HG02798 (cell line): ENCODE results near the gene TUBE1.

Experiments used
- ATAC-seq: cut with Tn5 transposase; IDR thresholded peaks from one replicate; pipeline ENCODE4 v1.9.1; 2021; ENCODE audit warnings: mild to moderate bottlenecking; ENCODE audit not compliant: unreplicated experiment, poor library complexity

Gene TUBE1

GRCh38 chr6:112038268-112038667, 49.0 kb downstream of the TUBE1 start:
- no peak for ATAC-seq

GRCh38 chr6:112037783-112038216, 49.5 kb downstream of the TUBE1 start:
- no peak for ATAC-seq

GRCh38 chr6:112036088-112036637, 51.1 kb downstream of the TUBE1 start:
- no peak for ATAC-seq

GRCh38 chr6:112034616-112034995, 52.7 kb downstream of the TUBE1 start:
- ATAC-seq: no peak

DNA sequence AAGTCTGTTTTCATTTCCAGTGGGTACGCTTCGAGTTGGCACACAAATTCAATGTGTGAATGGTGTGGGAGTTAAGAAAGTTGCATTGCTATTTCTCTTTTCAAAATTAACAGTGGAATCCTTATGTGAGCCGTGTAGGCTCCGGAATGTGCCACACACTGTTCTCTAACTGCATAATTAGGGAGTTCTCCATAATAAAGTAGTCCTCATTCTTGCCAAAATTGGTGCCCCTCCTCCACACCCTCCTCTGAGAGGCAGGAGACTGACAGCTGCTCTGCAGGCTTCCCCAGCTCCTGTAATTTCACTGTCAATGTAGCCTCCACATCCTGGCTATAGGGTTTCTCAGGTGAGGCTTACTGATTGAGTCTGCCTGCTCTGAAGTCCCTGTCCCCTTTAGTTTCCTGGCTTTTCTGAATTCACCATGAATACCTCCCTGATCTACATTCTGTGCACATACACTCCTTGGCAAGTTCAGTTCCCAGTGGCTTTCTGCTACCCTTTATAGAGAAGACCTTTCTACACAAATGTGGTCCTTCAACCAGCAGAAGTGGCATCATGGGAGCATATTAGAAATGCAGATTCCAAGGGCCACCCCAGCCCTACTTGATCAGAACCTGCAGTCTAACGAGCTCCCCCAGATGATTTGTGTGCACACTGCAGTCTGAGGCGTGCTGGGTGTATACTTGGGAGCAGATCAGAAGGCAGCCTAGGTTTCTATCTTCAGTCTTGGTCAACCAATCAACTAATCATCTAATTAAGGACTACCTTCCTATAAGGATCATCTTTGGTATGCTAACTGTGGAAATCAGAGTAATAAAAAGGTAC, 53.3 kb downstream of the TUBE1 start:
- ATAC-seq: no peak

DNA sequence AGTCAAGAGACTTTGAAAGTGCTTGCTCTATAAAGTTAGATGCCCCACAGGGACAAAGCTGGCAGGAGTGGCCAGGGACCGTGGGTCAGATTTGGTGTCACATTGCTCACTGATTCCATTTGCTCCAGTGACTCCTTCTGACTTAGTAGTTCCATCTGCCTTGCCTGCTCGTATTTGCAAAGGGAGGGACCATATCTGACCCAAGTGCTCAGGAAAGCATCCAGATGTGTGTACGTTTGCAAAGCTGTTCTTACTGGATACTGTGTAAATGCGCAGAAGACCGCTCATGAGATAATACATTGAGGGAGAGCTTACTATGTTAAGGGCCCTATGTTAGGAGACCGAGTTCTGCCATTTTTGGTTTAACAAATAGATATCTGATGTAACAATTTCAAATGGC, 54.6 kb downstream of the TUBE1 start:
- ATAC-seq: no peak

DNA sequence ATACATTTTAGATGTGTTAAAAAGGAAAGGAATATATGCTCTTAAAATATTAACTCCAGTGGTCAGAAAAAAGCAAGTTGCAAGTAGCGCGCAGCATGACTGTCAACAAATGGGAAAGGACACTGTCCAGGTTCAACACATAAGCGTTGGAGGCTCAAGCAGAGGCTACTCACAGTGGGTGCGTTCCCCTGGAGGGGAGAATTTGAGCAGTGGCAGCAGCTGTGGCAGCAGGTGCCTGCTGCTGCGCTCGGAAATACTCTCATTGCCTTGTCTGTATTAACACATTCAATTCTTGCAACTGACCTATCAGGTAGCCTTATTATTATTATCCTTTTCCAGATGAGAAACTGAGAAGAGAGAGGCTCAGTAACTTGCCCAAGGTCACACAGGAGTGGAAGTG, 55.3 kb downstream of the TUBE1 start:
- ATAC-seq: no peak

DNA sequence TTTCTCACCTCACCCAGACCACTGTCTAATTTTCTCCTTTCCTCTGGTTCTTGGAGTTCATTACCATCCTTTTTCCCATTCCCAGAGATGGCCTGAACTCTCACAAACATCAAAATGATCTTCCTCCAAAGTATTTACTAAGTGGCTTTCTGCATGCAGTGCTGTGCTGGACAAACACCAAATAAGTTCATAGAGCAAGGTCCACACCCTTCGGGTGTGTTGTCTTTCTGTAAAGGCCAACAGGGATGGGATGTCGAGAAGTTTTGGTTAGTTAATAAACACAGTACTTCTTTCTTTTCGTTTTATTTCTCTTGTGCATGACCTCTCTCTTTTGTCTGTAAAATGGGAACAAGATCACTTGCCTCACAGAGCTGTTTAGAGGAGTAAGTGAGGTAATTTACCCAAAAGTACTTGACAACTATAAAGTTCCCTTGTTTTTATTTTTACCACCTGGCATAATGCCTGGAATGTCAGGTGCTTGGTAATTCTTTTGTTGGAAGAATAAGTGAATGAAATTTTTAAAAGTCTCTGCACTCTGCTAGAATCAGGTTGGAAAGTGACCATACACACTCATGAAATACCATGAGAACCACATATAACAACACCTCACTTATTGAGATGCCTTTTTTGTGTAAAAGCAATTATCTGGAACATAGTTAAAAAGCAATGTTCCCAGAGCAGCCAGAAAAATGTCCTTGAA, 56.2 kb downstream of the TUBE1 start:
- no peak for ATAC-seq

DNA sequence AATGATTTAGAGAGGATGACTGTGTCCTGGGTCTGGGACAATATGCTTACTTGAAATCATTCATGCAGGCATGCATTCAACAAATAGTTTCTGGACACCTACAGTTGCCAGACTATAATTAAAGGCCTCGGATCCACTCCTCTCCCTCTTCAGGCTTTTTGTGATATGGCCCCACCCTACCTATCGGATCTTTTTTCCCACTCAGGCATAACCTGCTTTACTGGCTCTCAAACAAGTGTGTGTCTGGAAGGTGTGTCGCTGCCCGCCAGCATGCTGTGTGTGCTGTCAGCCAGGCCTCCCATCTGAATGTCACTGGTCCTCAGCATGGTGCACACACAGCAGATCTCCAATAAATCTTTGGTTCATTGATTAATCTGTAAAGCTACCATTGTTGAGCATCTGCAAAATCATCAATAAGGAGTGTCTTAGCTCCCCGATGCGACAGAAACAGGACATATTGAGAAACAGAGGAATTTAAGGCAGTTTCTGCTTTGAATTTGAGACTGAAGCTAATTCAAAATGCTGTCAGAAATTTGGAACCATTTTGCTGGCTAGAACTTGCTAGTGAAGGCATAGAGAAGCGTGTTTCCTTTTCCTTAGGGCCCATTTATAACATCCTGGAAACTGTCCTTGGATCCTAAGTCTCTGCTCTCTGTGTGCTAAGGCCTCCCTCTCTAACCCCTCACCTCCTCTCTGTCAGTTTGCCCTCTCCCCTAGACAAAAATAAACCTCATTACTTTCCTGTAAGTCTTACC, 56.9 kb downstream of the TUBE1 start:
- ATAC-seq: no peak

GRCh38 chr6:112029045-112029822, 58.0 kb downstream of the TUBE1 start:
- ATAC-seq: peak; percentile 68

DNA sequence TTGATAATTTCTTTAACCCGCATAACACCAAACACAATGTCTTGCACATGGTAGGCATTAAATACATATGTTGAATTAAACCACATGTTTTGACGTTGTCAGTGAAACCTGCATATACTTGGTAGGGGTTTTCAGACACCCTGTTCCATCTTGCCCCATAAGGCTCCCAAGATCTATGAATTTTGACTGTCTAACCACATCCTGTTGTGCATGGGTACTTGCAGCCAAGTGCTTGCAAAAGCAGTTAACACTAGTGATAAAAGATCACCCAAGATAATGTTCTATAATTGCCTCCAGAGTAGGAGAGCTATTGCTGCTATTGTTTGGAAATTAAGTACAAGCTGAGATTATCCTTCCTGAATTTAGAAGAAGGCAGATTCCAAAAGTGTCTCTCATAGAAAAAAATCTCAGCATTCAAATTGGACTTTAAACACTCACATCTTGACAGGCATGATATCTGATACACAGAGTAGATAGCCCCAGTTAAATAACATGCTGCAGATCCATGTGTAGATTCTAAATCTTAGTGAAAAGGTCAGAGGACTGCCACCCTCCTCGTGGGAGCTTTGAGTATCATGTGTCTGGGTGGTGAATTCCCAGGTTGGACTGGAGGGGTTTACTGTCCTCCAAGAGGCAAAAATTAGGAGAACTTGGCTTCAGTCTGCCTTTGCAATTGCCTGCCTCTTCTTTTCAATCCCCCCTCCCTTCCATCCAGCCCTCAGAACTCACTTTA, 59.2 kb downstream of the TUBE1 start:
- ATAC-seq: peak; percentile 49

DNA sequence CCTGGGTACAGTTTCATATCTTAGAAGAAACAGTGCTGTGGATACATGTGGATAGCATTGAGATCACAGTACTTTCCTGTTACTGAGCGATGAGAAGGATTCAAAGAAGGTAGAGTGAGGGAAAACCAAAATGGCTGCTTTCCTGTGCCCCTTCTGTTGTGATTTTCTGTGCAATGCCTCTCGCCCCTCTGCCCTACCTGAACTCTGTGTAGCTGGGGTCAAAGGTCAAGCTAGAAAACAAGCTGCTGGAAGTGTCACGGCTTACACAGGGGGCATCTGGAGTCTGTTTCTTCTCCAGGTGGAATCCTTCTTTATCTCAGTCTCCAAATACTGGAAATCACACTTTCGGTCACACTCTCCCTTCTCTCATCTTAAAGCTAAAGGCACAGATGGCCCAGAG, 60.3 kb downstream of the TUBE1 start:
- ATAC-seq: no peak

DNA sequence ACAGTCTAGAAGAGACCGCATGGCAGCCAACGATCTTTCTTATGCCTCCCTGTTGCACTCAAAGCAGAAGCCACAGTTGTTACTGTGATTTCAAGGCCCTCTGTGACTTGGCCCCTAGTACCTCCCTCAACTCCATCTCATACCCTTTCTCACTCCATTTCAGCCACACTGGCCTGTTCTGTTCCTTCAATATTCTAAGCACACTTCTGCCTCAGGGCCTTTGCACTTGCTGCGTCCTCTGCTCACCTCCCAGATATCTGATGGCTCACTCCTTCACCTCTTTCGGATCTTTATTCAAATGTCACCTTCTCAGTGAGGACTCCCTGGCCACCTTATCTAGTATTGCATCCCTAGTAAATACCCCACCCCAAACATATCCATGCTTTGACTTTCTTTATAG, 62.8 kb downstream of the TUBE1 start:
- no peak for ATAC-seq

DNA sequence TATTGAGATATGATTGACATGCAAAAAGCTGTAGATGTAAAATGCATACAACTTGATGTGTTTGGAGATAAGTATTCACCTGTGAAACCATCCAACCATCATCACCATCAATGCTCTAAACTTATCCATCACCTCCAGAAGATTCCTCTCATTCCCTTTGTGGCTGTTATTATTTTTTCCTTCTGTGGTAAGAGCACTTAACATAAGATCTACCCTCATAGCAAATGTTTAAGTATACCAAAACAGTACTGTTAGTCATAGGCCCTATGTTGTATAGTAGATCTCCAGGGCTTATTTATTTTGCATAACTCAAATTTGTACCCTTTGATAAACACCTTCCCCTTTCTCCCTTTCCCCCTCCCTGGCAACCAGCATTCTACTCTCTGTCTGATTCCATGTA, 64.5 kb downstream of the TUBE1 start:
- no peak for ATAC-seq

GRCh38 chr6:112021691-112022310, 65.5 kb downstream of the TUBE1 start:
- no peak for ATAC-seq
